GM18508 (cell line): Measurements from ENCODE around the gene OR13C2.
A peak's percentile ranks its signal among the peaks of the same experiment; 100 is the strongest.
"Not testable (repeated sequence)": the region's sequence is repeated elsewhere in the genome, so short reads cannot be mapped to it uniquely, and the experiment has no call there.

Experiments
- ATAC-seq: cut with Tn5 transposase; IDR thresholded peaks from one replicate; pipeline ENCODE4 v1.9.1; 2021; ENCODE audit warnings: moderate number of reproducible peaks; ENCODE audit not compliant: insufficient read depth, unreplicated experiment

OR13C2 gene

DNA sequence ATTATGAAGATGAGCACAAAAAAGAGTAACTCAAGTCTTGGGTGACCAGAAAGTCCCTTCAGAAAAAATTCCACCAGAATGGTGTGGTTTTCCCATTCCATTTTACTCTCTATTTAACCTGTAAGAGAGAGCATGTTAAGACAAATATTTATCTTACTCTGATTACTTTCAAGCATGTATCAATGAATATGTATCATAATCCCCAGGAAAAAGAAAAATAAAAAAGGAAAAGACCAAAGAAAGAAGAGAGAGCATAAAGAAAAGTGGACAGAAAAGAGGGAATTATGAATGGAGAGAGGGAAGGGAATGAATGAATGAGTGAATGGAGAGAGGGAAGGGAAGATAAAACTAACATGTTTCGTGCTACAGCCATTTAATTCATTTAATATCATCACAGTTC is at the start of gene OR13C2:
Gene OR13C2, minus strand, starts transcription at position 101 of the 400 bp plus-strand sequence. Its CDS starts 0 bp downstream, at position 101.
- ATAC-seq: not testable (repeated sequence)

GRCh38 chr9:104635456-104635855 is 30.0 kb upstream of the OR13C2 start:
- ATAC-seq: no peak

DNA sequence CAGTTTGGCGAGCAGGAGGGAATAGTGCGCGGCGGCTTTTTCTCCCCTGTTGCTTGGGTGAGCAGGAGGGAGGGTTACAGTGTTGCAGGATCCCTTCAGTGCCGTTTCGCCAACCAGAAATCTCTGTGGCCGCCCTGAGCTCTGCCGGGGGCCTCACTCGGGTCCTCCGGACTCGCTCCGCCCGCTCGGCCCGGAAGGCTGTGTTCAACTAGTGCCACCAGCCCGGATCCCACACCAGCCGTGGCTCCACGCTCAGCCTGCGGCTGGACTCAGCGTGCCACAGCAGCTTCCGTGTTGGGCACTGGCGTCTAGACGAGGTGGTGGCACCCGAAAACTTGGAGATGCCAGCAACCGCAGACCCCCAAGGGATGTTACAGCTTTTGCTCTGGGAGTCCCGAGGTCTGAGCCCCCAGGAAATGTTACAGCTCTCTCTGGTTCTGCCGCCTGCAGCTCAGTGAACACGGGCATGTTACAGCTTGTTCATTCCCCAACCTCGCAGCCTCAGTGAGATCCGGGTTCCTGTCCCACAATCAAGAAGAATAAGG is 28.6 kb upstream of the OR13C2 start:
- ATAC-seq: no peak

- not testable (repeated sequence) for ATAC-seq
Measured at GRCh38 chr9:104625964-104626363, 20.5 kb upstream of the OR13C2 start.

GRCh38 chr9:104618104-104618503 is 12.7 kb upstream of the OR13C2 start, which contains the start of gene OR13C9:
TSS of gene OR13C9 (minus strand) at chr9:104618204. CDS start at chr9:104618204, 0 bp downstream.
- no peak for ATAC-seq

DNA sequence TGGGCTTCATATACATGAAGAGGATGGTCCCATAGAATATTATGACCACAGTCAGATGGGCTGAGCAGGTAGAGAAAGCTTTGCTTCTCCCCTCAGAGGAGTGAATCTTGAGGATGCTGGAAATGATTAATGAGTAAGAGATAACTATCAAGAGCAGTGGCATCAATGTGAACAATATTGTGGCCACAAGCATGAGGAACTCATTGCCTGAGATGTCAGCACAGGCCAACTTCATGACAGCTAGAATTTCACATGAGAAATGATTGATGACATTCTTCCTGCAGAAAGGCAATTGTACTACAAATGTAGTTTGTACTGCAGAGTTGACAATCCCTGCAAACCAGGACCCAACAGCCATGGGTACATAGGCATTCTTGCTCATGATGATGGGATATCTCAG is 12.0 kb upstream of the OR13C2 start:
- no peak for ATAC-seq

GRCh38 chr9:104611213-104611612 is 5.8 kb upstream of the OR13C2 start:
- no peak for ATAC-seq

GRCh38 chr9:104608336-104608735 is 2.9 kb upstream of the OR13C2 start:
- ATAC-seq: no peak

DNA sequence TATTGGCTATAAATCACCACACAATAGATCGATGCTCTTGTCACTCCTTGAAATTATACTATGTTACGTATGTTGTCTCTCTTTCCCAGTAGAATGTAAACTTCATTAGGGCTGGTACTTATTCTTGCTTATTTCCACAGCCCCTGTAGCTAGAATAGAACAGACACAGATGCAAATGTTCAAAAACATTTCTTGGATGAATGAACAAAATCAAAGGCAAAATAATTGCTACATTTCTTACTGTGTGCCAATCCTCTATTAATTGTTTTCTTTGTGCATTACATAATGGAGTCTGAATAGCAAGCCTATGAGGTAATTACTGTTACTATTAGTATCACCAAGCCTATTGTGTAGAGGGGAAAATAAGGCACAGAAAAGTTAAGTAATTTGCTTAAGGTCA is 725 bp upstream of the OR13C2 start:
- ATAC-seq: no peak

GRCh38 chr9:104604801-104605200 is 626 bp downstream of the OR13C2 start:
- ATAC-seq: peak; percentile 90

DNA sequence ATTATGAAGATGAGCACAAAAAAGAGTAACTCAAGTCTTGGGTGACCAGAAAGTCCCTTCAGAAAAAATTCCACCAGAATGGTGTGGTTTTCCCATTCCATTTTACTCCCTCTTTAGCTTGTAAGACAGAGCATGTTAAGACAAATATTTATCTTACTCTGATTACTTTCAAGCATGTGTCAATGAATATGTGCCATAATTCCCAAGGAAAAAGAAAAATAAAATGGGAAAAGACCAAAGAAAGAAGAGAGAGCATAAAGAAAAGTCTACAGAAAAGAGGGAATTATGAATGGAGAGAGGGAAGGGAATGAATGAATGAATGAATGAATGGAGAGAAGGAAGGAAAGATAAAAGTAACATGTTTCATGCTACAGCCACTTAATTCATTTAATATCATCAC is 6.1 kb downstream of the OR13C2 start, which contains the start of gene OR13C5:
Gene OR13C5, minus strand, starts transcription at position 101 of the 400 bp plus-strand sequence. Its CDS starts 0 bp downstream, at position 101.
- not testable (repeated sequence) for ATAC-seq

GRCh38 chr9:104598749-104599148 is 6.7 kb downstream of the OR13C2 start:
- peak; percentile 65 for ATAC-seq

GRCh38 chr9:104589626-104590025 is 15.8 kb downstream of the OR13C2 start:
- ATAC-seq: no peak

DNA sequence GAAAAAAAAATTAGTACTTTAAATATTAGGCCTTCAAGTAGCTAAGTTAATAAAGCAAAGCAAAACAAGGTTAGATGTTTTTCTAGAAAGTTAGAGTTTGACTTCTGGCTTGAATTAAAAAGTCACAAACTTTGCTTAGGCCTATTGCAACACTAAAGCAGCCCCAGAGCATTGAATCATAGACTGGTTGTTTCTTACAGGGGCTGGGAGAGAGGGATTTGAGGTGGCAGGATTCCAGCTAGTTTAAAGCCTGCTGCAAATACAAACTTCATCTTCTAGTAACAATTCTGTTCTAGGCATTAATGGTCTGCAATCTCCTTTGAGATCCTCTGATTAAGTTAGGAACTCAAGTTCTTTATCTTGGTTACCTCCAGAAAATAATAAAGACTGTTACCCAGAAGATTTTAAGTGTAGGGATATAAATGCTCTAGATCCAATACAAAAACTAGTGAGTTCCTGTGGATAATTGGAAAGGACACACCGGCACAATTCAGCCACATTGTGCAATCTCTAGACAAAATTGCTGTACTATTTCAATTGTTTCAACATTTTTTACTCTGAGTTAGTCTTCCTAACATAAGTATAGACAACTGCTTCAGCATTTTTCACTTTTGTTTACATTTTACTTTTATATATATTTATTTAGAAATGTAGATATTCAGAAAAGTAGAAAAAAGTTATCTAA is 18.8 kb downstream of the OR13C2 start:
- ATAC-seq: no peak

GRCh38 chr9:104580562-104580961 is 24.9 kb downstream of the OR13C2 start:
- no peak for ATAC-seq

DNA sequence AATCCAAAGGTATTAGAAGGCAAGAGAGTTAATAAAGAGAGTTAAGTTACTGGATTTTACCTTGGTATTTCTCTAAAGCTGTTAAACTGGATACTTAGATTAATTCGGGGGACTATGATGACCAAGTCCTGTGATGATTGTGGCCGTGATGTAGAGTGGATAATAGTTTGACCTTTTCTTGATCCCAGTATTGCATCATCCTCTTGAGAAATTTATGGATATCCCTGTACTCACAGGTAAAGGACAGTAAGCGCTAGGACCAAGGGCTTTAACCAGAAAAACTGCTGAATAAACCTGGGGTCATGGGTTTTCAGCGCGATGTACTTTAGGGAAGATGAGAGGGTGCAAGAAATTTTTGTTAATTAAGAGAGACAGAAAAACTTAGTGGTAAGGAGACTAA is 28.2 kb downstream of the OR13C2 start:
- no peak for ATAC-seq

DNA sequence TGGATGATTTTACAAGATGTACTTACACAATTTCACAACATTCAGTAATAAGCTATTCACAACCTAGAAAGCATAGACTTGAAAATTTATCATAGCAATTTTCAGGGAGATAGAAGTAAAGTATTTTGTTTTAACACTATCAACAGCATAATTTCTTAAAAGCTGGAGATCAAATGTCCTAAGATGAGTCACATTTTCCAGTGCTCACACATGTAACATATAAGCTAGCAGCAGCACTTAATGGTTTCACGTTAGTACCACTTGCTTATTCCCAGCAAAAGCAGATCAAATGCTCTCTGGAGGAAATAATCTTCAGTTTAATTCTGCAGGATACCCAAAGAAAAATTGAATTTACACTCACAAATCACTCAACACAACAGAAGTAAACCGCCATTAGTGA is 30.0 kb downstream of the OR13C2 start:
- no peak for ATAC-seq

GRCh38 chr9:104572612-104573011 is 32.8 kb downstream of the OR13C2 start:
- ATAC-seq: no peak

DNA sequence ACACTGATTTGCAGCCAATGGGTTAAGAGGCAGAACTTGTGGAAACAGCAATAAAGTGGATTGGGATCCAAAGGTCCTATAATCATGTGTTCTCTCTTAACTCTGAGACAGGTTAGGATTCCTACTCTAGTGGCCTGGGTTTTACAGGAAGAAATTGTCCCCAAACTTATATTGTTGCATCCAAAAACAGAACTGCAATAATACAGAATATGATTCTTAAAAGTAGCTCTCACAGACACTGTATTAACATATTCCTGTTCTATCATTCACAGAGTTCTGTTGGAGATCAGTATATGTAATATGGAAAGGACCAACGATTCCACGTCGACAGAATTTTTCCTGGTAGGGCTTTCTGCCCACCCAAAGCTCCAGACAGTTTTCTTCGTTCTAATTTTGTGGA is 36.6 kb downstream of the OR13C2 start, which contains the start of gene OR13C8:
Gene OR13C8, plus strand, starts transcription at position 301 of the 400 bp plus-strand sequence. Its CDS starts 0 bp downstream, at position 301.
- no peak for ATAC-seq

DNA sequence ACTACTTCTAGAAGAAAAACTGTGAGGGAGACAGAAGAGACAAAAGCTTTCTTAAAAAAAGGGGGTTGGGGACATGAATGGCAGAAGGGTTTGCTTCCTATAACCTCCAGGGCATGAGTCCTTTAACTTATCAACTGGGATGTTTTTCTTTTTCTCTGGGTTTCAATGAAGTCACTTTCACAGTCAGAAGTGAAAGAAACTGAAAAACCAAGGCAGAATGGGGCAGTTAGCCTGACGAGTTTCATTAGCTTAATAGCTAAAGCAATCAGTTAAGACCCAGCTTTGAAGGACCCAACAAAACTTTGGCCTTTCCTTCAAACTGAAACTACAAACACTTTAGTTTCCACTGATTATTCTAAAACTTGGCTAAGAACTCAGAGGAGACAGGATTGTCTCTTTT is 41.1 kb downstream of the OR13C2 start:
- ATAC-seq: no peak

DNA sequence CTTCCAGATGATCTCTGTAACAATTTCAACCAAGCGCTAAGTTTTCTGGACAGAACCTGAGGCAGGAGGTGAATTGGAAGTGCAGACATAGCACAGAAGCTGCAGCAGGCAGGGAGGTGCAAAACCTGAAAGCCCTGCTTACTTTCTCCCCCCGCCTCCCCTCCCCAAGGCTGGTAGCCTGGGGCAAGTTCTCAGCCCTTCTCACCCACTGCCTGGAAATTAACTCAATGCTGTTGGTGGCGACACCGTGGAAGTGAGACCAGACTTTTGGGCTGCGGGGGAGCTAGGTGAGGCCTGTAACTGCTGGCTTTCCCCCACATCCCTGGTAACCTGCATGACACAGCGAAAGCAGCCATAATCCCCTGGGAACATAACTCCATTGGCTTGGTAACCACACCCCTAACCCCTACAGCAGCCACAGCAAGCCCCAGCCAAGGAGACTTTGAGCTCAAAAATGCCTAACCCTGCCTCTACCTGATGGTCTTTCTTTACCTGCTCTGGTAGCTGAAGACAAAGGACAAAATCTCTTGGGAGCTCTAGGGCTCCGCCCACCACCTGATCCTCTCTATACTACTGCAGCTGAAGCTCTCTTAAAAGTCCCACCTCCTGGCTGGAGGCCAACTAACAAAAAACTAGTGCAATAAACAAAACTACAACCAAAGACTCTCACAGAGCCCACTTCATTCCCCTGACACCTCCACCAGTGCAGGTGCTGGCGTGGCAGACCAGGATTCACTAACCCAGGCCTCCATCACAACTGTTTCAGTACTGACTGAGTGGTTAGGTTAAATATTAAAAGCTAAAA is 48.4 kb downstream of the OR13C2 start:
- no peak for ATAC-seq
